ENCODE measurements around the gene KRTAP5-3. TPM values are rescaled to one million over a fixed set of nuclear protein-coding genes. Genes with fewer than 3 reads are reported as not detected.

The KRTAP5-3 gene
- total and polyA plus RNA-seq, 9 of the 15 experiments (the other 6 are each of a cell fraction or from before 2014, with no cell fraction given) = not detected

GRCh38 chr11:1564535-1565172 lies 43.6 kb downstream of the KRTAP5-3 start (continued):
- TF ChIP-seq, protein P1, sequence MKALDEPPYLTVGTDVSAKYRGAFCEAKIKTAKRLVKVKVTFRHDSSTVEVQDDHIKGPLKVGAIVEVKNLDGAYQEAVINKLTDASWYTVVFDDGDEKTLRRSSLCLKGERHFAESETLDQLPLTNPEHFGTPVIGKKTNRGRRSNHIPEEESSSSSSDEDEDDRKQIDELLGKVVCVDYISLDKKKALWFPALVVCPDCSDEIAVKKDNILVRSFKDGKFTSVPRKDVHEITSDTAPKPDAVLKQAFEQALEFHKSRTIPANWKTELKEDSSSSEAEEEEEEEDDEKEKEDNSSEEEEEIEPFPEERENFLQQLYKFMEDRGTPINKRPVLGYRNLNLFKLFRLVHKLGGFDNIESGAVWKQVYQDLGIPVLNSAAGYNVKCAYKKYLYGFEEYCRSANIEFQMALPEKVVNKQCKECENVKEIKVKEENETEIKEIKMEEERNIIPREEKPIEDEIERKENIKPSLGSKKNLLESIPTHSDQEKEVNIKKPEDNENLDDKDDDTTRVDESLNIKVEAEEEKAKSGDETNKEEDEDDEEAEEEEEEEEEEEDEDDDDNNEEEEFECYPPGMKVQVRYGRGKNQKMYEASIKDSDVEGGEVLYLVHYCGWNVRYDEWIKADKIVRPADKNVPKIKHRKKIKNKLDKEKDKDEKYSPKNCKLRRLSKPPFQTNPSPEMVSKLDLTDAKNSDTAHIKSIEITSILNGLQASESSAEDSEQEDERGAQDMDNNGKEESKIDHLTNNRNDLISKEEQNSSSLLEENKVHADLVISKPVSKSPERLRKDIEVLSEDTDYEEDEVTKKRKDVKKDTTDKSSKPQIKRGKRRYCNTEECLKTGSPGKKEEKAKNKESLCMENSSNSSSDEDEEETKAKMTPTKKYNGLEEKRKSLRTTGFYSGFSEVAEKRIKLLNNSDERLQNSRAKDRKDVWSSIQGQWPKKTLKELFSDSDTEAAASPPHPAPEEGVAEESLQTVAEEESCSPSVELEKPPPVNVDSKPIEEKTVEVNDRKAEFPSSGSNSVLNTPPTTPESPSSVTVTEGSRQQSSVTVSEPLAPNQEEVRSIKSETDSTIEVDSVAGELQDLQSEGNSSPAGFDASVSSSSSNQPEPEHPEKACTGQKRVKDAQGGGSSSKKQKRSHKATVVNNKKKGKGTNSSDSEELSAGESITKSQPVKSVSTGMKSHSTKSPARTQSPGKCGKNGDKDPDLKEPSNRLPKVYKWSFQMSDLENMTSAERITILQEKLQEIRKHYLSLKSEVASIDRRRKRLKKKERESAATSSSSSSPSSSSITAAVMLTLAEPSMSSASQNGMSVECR (CRISPR knock-in tag; IDR thresholded peaks at IDR 0.05) = no peak
- TF ChIP-seq ZNF324 (CRISPR knock-in tag; IDR thresholded peaks at IDR 0.05) (no peak), ZC3H8 (IDR thresholded peaks at IDR 0.05) (no peak), FIP1L1 (IDR thresholded peaks at IDR 0.05; ENCODE audit: low read depth, low read length, poor library complexity, severe bottlenecking) (no peak), TEAD4 (IDR thresholded peaks at IDR 0.05; ENCODE audit: low read length) (no peak), TEAD4 (CRISPR knock-in tag; IDR thresholded peaks at IDR 0.05; ENCODE audit: borderline replicate concordance) (no peak), RBM14 (IDR thresholded peaks at IDR 0.05; ENCODE audit: borderline replicate concordance, insufficient read depth, low read depth, low read length) (no peak), MYNN (IDR thresholded peaks at IDR 0.05) (no peak), MYNN (CRISPR knock-in tag; IDR thresholded peaks at IDR 0.05) (no peak), MEIS2 (IDR thresholded peaks at IDR 0.05; ENCODE audit: partially characterized antibody) (peak; percentile 88), ZNF263 (CRISPR knock-in tag; IDR thresholded peaks at IDR 0.05; ENCODE audit: borderline replicate concordance) (no peak), SREBF2 (CRISPR knock-in tag; IDR thresholded peaks at IDR 0.05) (no peak), FOXK2 (conservative IDR thresholded peaks at IDR 0.05 in 1 of 2, IDR thresholded peaks at IDR 0.05 in 1 of 2; ENCODE audit: low read depth in 2 of 2) (no peak), CREB1 (IDR thresholded peaks at IDR 0.05) (no peak), CREB1 (CRISPR knock-in tag; IDR thresholded peaks at IDR 0.05) (peak; percentile 42), TRIM24 (IDR thresholded peaks at IDR 0.05) (no peak)
- TF ChIP-seq, protein P2, sequence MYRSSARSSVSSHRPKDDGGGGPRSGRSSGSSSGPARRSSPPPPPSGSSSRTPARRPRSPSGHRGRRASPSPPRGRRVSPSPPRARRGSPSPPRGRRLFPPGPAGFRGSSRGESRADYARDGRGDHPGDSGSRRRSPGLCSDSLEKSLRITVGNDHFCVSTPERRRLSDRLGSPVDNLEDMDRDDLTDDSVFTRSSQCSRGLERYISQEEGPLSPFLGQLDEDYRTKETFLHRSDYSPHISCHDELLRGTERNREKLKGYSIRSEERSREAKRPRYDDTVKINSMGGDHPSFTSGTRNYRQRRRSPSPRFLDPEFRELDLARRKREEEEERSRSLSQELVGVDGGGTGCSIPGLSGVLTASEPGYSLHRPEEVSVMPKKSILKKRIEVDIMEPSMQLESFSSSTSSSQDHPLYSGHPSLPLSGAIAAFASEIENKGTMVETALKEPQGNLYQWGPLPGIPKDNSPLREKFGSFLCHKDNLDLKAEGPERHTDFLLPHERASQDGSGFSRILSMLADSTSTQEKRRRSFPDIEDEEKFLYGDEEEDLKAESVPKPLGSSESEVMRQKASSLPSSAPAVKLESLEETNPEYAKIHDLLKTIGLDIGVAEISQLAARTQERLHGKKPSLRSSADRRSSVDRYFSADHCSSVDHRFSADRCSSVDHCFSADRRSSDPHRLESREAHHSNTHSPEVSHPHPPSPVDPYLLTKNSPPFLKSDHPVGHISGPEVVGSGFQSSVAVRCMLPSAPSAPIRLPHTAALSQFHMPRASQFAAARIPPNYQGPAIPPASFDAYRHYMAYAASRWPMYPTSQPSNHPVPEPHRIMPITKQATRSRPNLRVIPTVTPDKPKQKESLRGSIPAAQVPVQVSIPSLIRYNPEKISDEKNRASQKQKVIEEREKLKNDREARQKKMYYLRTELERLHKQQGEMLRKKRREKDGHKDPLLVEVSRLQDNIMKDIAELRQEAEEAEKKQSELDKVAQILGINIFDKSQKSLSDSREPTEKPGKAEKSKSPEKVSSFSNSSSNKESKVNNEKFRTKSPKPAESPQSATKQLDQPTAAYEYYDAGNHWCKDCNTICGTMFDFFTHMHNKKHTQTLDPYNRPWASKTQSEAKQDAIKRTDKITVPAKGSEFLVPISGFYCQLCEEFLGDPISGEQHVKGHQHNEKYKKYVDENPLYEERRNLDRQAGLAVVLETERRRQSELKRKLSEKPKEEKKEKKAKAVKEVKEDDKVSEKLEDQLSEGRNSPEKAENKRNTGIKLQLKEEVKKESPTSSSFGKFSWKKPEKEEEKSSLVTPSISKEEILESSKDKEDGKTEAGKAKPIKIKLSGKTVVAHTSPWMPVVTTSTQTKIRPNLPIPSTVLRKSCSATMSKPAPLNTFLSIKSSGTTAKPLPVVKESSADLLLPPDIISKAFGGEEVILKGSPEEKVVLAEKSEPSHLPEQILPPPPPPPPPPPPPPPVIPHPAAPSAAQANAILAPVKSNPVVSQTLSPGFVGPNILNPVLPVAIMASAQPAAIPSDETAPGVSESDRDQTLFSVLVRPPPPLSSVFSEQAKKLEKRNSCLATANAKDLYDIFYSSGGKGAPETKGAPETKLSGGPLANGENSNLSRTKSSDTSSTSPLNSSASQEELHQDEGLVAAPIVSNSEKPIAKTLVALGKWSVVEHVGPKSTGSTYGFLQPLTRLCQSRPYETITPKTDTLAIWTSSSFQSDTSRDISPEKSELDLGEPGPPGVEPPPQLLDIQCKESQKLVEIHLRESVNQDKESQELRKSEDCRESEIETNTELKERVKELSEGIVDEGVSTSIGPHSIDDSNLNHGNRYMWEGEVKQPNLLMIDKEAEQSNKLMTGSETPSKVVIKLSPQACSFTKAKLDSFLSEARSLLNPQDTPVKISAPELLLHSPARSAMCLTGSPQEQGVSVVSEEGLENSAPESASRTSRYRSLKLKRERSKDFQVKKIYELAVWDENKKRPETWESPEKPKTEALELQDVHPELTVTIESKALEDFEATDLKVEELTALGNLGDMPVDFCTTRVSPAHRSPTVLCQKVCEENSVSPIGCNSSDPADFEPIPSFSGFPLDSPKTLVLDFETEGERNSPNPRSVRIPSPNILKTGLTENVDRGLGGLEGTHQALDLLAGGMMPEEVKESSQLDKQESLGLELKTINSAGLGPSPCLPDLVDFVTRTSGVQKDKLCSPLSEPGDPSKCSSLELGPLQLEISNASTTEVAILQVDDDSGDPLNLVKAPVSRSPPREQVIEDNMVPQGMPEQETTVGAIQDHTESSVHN (IDR thresholded peaks at IDR 0.05; ENCODE audit: borderline replicate concordance in 1 of 2, low read depth in 1 of 2) = no peak

All from K562 (cell line).